ELR (cell line): Measurements from ENCODE around the gene MAST4.
A peak's percentile ranks its signal among the peaks of the same experiment; 100 is the strongest.

Experiments used
- DNase-seq: peaks from one replicate; pipeline ENCODE4 v3.0.0-alpha.2; 2015; ENCODE audit warnings: low read depth

Gene MAST4

GRCh38 chr5:66960369-66961137 is 364.4 kb downstream of the MAST4 start:
- DNase-seq, result peak; percentile 21

GRCh38 chr5:66963559-66963971 is 367.4 kb downstream of the MAST4 start:
- DNase-seq, result peak; percentile 42

- no peak for DNase-seq
Observed at GRCh38 chr5:66966439-66966838, 370.2 kb downstream of the MAST4 start.

GRCh38 chr5:66967102-66967501 is 370.9 kb downstream of the MAST4 start:
- DNase-seq, result peak; percentile 71

- no peak for DNase-seq
Observed at GRCh38 chr5:66967826-66968262, 371.7 kb downstream of the MAST4 start.

GRCh38 chr5:66969484-66969883 is 373.3 kb downstream of the MAST4 start:
- DNase-seq, result no peak

- DNase-seq, result no peak
Observed at GRCh38 chr5:66969963-66970362, 373.8 kb downstream of the MAST4 start.

GRCh38 chr5:66972004-66972403 is 375.8 kb downstream of the MAST4 start:
- no peak for DNase-seq

GRCh38 chr5:66974256-66974655 is 378.1 kb downstream of the MAST4 start:
- peak; percentile 28 for DNase-seq

- no peak for DNase-seq
Observed at GRCh38 chr5:66976108-66976507, 379.9 kb downstream of the MAST4 start.

- no peak for DNase-seq
Observed at GRCh38 chr5:66979738-66980137, 383.5 kb downstream of the MAST4 start.

- no peak for DNase-seq
Observed at GRCh38 chr5:66981266-66982055, 385.3 kb downstream of the MAST4 start.

- no peak for DNase-seq
Observed at GRCh38 chr5:66982056-66982387, 385.8 kb downstream of the MAST4 start.

- DNase-seq, result no peak
Observed at GRCh38 chr5:66982470-66982869, 386.3 kb downstream of the MAST4 start.

- DNase-seq, result no peak
Observed at GRCh38 chr5:66985417-66985816, 389.2 kb downstream of the MAST4 start.

- no peak for DNase-seq
Observed at GRCh38 chr5:66986009-66986408, 389.8 kb downstream of the MAST4 start.

GRCh38 chr5:66986534-66986933 is 390.3 kb downstream of the MAST4 start:
- no peak for DNase-seq

- peak; percentile 59 for DNase-seq
Observed at GRCh38 chr5:66987126-66987525, 390.9 kb downstream of the MAST4 start.

- DNase-seq, result no peak
Observed at GRCh38 chr5:66987540-66987939, 391.3 kb downstream of the MAST4 start.

GRCh38 chr5:66987949-66988838 is 392.0 kb downstream of the MAST4 start:
- DNase-seq, result peak; percentile 68

GRCh38 chr5:66989286-66989685 is 393.1 kb downstream of the MAST4 start:
- DNase-seq, result peak; percentile 39

GRCh38 chr5:66989781-66990180 is 393.6 kb downstream of the MAST4 start:
- no peak for DNase-seq
